Activated T-cell treated with anti-CD3 and anti-CD28 coated beads for 48 hours (primary cell): ENCODE data around the gene SAMM50.
A peak's percentile ranks its signal among the peaks of the same experiment; 100 is the strongest.

Source experiments
- DNase-seq: peaks from one replicate; pipeline ENCODE4 v3.0.0-alpha.2; 2020; ENCODE audit warnings: low read depth

SAMM50 gene

GRCh38 chr22:43945632-43946383 is 9.4 kb upstream of the SAMM50 start:
- DNase-seq: peak; percentile 63

GRCh38 chr22:43946384-43946667 is 8.9 kb upstream of the SAMM50 start:
- DNase-seq: no peak

- no peak for DNase-seq
Observed at GRCh38 chr22:43948836-43949406, 6.3 kb upstream of the SAMM50 start.

GRCh38 chr22:43951391-43951790 is 3.9 kb upstream of the SAMM50 start:
- no peak for DNase-seq

GRCh38 chr22:43951966-43952365 is 3.3 kb upstream of the SAMM50 start:
- DNase-seq: no peak

GRCh38 chr22:43953988-43954785 is 1.1 kb upstream of the SAMM50 start:
- DNase-seq: no peak

- no peak for DNase-seq
Observed at GRCh38 chr22:43955883-43956782, 891 bp downstream of the SAMM50 start.

- no peak for DNase-seq
Observed at GRCh38 chr22:43956805-43957463, 1.7 kb downstream of the SAMM50 start.

- DNase-seq: no peak
Observed at GRCh38 chr22:43957871-43958270, 2.6 kb downstream of the SAMM50 start.

- no peak for DNase-seq
Observed at GRCh38 chr22:43964314-43964857, 9.1 kb downstream of the SAMM50 start.

GRCh38 chr22:43967069-43967468 is 11.8 kb downstream of the SAMM50 start:
- DNase-seq: no peak

GRCh38 chr22:43968614-43969013 is 13.4 kb downstream of the SAMM50 start:
- DNase-seq: no peak

GRCh38 chr22:43969021-43969878 is 14.0 kb downstream of the SAMM50 start:
- DNase-seq: no peak

GRCh38 chr22:43969989-43970755 is 14.9 kb downstream of the SAMM50 start:
- no peak for DNase-seq

- DNase-seq: no peak
Observed at GRCh38 chr22:43971112-43971511, 15.9 kb downstream of the SAMM50 start.

- no peak for DNase-seq
Observed at GRCh38 chr22:43972931-43973462, 17.8 kb downstream of the SAMM50 start.

GRCh38 chr22:43974028-43974545 is 18.8 kb downstream of the SAMM50 start:
- no peak for DNase-seq

- DNase-seq: no peak
Observed at GRCh38 chr22:43975041-43975440, 19.8 kb downstream of the SAMM50 start.
